Stomach (tissue), 4 donors: ENCODE results near the gene PRKCI.

Experiments used
- CTCF ChIP-seq, 7 experiments: fragments of 450-650 bp in 4 of 7; fragments of 200-600 bp in 3 of 7; sonication (generic) in 3 of 7; IDR thresholded peaks; one replicate each; pipeline ENCODE4 v1.5.1; 2016 to 2019; ENCODE audit warnings: antibody characterized with exemption in 7 of 7, control low read depth in 2 of 7, mild to moderate bottlenecking in 1 of 7
- POLR2A ChIP-seq, 4 donors: fragments of 450-650 bp; IDR thresholded peaks; one replicate each; pipeline ENCODE4 v1.6.1; 2016; ENCODE audit warnings: antibody characterized with exemption in 4 of 4, control low read depth in 2 of 4, mild to moderate bottlenecking in 1 of 4, moderate library complexity in 1 of 4
- POLR2AphosphoS5 ChIP-seq, 3 donors: sonication (generic); formaldehyde crosslinking; IDR thresholded peaks; one replicate each; pipeline ENCODE4 v1.6.1; 2016; ENCODE audit warnings: antibody characterized with exemption in 3 of 3

DNA sequence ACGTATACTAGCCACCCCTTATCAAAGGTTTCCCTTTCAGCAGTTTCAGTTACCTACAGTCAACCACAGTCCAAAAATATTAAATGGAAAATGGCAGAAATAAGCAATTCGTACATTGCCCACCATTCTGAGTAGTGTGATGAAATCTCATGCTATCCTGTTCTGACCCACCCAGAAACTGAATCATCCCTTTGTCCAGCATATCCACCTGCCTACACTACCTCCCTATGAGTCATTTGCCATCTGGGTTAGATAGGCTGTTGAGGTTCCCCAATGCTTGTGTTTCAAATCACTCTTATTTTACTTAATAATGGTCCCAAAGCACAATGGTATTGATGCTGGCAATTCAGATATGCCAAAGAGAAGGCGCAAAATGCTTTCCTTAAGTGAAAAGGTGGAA, 25.4 kb upstream of the PRKCI start:
- no peak for TF ChIP-seq CTCF (IDR thresholded peaks at IDR 0.05)
- no peak for TF ChIP-seq POLR2A (IDR thresholded peaks at IDR 0.05)
- TF ChIP-seq POLR2AphosphoS5 (IDR thresholded peaks at IDR 0.05), result no peak
